ENCODE data around the gene FAM184A.

DNA sequence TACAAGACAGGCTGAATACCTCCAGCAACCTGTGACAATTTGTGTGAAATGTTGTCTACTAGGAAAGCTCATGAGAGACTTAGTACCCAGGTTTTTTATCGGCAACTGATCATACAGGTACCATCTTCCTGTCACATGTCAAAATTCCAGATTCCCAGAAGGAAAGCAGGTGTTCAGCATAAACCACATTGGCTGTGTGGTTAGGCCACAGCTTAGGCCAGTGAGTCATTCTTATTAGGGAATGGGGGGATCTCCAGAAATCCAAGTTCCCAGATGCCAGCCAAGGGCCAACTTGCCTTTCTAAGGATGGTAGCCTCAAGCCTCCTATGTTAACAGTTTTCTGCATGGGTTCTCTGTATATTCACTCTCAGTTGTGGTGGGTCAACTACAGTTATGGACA lies 65.9 kb downstream of the FAM184A start:
- TF ChIP-seq EZH2 (IDR thresholded peaks at IDR 0.05; ENCODE audit: insufficient read depth, low read length), result no peak
- TF ChIP-seq, protein P1, sequence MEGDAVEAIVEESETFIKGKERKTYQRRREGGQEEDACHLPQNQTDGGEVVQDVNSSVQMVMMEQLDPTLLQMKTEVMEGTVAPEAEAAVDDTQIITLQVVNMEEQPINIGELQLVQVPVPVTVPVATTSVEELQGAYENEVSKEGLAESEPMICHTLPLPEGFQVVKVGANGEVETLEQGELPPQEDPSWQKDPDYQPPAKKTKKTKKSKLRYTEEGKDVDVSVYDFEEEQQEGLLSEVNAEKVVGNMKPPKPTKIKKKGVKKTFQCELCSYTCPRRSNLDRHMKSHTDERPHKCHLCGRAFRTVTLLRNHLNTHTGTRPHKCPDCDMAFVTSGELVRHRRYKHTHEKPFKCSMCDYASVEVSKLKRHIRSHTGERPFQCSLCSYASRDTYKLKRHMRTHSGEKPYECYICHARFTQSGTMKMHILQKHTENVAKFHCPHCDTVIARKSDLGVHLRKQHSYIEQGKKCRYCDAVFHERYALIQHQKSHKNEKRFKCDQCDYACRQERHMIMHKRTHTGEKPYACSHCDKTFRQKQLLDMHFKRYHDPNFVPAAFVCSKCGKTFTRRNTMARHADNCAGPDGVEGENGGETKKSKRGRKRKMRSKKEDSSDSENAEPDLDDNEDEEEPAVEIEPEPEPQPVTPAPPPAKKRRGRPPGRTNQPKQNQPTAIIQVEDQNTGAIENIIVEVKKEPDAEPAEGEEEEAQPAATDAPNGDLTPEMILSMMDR (IDR thresholded peaks at IDR 0.05; ENCODE audit: insufficient read depth, low read depth, low read length), result no peak

Data from astrocyte (in vitro differentiated cells and primary cell).